Endothelial cell (in vitro differentiated cells): Measurements from ENCODE around the gene WASHC4. TPM values are rescaled to one million over a fixed set of nuclear protein-coding genes. Genes with fewer than 3 reads are reported as not detected.

Source experiments
- DNase-seq: peaks from one replicate; pipeline ENCODE4 v3.0.0; 2021; ENCODE audit warnings: low spot score
- H3K27ac Mint-ChIP-seq: one replicate; pipeline ENCODE4 v1.8.0; 2021; ENCODE audit warnings: mixed read lengths, inconsistent platforms; ENCODE audit not compliant: unreplicated experiment
- H3K27me3 Mint-ChIP-seq: one replicate; pipeline ENCODE4 v1.8.0; 2021; ENCODE audit warnings: mild to moderate bottlenecking, moderate library complexity, mixed read lengths, inconsistent platforms; ENCODE audit not compliant: unreplicated experiment
- H3K36me3 Mint-ChIP-seq: one replicate; pipeline ENCODE4 v1.8.0; 2021; ENCODE audit warnings: mild to moderate bottlenecking, low read depth, mixed read lengths, inconsistent platforms; ENCODE audit not compliant: unreplicated experiment
- H3K4me1 Mint-ChIP-seq: one replicate; pipeline ENCODE4 v1.8.0; 2021; ENCODE audit warnings: mild to moderate bottlenecking, mixed read lengths, inconsistent platforms; ENCODE audit not compliant: unreplicated experiment
- H3K4me3 Mint-ChIP-seq: one replicate; pipeline ENCODE4 v1.8.0; 2021; ENCODE audit warnings: mild to moderate bottlenecking, mixed read lengths, inconsistent platforms; ENCODE audit not compliant: unreplicated experiment
- H3K9me3 Mint-ChIP-seq: one replicate; pipeline ENCODE4 v1.8.0; 2021; ENCODE audit warnings: mixed read lengths, inconsistent platforms; ENCODE audit not compliant: unreplicated experiment
- total RNA-seq: library from RNA; stranded (reverse); fragmentation: NEBNext Ultra II Directional; extraction: Animal tissue kit (Norgen Biotek cat#: 25700); gene quantifications from one replicate; pipeline ENCODE4 v1.2.1, GENCODE V29; 2021; ENCODE audit not compliant: unreplicated experiment
- TF ChIP-seq, protein P1 (sequence below): fragments of 200-600 bp; sonication (generic); IDR thresholded peaks from one replicate; pipeline ENCODE4 v1.5.0; 2021; ENCODE audit warnings: antibody characterized with exemption; ENCODE audit not compliant: unreplicated experiment

Gene WASHC4
- total RNA-seq, 1 donor from 2014 or later: 90.8 TPM

DNA sequence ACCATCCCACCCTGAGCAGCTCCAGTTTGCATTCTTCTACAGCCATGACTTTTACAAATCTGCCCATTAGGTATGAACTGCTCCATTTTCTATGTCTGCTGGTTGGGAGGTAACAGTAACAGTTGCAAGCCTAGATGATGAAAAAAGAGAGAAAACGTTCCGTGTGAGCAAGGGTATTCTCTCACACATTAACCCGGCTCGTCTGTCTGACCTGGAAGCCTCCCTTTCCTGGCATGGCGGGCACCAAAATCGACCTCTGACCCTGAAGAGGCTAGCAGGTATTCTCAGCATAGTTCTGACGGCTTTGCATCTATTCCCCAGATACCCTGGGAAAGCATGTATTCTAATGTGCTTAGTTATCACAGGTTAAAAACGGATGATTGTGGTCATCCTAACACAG lies 96.6 kb downstream of the WASHC4 start:
- Mint-ChIP-seq H3K4me1 (peaks cover 25% of the 10 kb centered on the region), H3K36me3 (peaks cover 52% of the 10 kb centered on the region), H3K4me3 (no peak overlapping the region), H3K27me3 (peaks cover 7% of the 10 kb centered on the region), H3K27ac (no peak overlapping the region), H3K9me3 (no peaks in the 10 kb centered on the region)
- no peak for DNase-seq
- TF ChIP-seq, protein P1, sequence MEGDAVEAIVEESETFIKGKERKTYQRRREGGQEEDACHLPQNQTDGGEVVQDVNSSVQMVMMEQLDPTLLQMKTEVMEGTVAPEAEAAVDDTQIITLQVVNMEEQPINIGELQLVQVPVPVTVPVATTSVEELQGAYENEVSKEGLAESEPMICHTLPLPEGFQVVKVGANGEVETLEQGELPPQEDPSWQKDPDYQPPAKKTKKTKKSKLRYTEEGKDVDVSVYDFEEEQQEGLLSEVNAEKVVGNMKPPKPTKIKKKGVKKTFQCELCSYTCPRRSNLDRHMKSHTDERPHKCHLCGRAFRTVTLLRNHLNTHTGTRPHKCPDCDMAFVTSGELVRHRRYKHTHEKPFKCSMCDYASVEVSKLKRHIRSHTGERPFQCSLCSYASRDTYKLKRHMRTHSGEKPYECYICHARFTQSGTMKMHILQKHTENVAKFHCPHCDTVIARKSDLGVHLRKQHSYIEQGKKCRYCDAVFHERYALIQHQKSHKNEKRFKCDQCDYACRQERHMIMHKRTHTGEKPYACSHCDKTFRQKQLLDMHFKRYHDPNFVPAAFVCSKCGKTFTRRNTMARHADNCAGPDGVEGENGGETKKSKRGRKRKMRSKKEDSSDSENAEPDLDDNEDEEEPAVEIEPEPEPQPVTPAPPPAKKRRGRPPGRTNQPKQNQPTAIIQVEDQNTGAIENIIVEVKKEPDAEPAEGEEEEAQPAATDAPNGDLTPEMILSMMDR: no peak

DNA sequence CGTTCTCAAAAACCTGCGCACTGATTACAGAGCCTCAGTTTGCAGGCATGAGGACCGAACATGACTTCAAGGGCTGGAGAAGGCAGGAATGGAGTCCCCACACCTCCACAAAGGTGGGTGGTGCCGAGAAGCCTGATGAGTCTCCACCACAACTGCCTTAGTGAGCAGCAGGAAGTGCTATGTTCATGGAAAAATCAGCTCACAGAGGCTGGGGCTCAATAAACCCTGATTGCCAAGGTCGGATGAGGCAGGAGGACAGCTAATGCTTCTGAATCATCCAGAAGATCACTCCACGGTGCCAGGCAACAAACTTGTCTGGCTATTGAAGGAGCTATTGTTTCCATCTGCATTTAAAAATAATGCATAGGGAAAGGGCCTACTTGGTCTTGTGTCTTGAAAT lies 97.4 kb downstream of the WASHC4 start:
- peaks cover 54% of the 10 kb centered on the region for H3K36me3 Mint-ChIP-seq
- no peak overlapping the region for H3K4me3 Mint-ChIP-seq
- DNase-seq: no peak
- H3K9me3 Mint-ChIP-seq: no peaks in the 10 kb centered on the region
- H3K27ac Mint-ChIP-seq: no peak overlapping the region
- peaks cover 21% of the 10 kb centered on the region for H3K4me1 Mint-ChIP-seq
- TF ChIP-seq, protein P1: no peak
- H3K27me3 Mint-ChIP-seq: peaks cover 6% of the 10 kb centered on the region

DNA sequence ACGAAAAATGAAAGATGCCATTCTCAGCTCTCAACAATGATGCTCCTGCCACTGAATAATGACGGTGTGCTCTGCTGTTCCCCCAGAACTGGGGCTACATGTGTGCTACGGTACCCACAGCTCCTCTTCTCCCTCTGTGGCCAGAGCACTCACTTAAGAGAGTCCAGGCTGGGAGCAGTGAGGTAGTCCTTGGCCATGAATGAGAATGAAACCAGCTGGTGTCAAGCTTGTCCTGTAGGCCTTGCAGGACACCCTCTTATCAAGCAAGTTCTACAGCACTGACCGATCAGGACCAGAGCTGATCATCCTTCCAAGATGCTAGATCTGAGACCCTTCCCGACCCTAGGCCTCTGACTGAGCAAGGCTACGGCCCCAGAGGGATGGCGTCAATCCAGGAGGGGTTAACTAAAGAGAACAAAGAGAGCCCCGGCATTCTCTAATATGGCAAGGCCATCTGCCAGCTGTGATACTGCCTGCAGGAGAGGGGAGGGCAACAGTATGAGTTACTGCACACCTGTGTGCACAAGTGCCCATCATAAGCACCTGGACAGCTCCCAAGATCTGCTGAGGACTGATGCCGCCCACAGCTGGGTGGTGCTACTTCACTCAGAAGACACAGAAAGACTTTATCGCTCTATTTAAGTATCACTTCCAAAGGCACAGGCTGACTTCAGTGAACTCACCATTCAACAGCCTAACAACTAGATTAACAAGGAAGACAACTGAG lies 98.0 kb downstream of the WASHC4 start:
- DNase-seq: no peak
- Mint-ChIP-seq H3K27ac (no peak overlapping the region), H3K4me3 (peak overlapping the region; percentile 37)

DNA sequence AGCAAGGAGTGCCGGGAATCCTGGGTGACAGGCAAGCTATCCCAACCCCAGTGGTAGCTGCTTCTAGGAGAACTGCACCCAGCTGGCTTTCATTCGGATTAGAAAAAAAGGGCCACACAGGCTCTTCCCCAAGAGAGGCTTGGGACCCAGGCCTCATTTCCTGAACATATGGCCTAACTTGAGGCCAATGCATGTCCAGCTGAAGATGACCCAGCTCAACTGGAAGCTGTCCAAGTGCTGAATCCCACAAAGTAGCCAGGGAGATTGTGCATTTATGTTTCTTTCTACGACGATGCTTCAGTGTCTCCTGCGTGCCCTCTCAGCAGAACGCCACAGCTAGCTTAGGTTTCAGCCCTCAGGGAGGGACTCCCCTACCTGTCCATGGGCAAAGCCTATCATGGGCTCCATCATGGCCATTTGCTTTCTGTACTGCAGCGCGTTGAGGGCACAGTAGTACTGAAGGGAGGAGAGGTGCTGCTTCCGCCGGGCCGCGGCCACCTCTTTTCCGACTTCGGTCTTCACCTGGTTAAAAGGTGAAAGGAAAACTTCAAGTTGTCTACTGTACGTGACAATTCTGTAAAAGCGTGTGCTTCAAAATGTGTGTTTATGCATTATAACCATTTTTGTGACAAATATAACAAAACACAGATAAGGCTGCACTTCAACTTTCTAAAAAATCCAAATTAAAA lies 99.3 kb downstream of the WASHC4 start:
- Mint-ChIP-seq H3K9me3 (no peaks in the 10 kb centered on the region), H3K4me3 (peak overlapping the region; percentile 21), H3K36me3 (peaks cover 49% of the 10 kb centered on the region), H3K4me1 (peaks cover 2% of the 10 kb centered on the region), H3K27ac (no peak overlapping the region), H3K27me3 (peaks cover 5% of the 10 kb centered on the region)
- DNase-seq: no peak
- TF ChIP-seq, protein P1: no peak

More for the DNA sequence above, 98.0 kb downstream of the WASHC4 start:
- H3K9me3 Mint-ChIP-seq: no peaks in the 10 kb centered on the region
- peaks cover 15% of the 10 kb centered on the region for H3K4me1 Mint-ChIP-seq
- TF ChIP-seq, protein P1: no peak
- peaks cover 54% of the 10 kb centered on the region for H3K36me3 Mint-ChIP-seq
- peaks cover 6% of the 10 kb centered on the region for H3K27me3 Mint-ChIP-seq

DNA sequence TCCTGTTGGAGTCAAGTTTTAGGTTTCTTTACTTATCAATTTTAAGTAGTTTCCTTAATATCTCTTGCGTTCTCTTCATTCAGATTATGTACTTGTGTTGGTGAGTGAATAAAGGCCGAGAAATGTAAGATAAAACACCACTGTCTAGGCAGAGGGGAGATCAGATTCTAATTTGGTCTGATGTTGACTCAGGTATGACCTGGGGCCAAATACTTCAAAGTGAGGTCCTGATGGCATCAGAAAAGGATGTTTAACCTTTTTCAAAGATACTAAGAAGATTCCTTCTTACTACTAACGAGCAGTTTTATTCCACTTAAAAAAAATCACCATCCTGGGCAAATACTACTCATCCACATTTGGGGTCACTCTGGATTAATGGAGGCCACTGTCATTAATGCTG lies 101.6 kb downstream of the WASHC4 start:
- Mint-ChIP-seq H3K27ac (no peak overlapping the region), H3K27me3 (peaks cover 5% of the 10 kb centered on the region), H3K9me3 (no peaks in the 10 kb centered on the region), H3K4me3 (no peak overlapping the region), H3K36me3 (peaks cover 54% of the 10 kb centered on the region), H3K4me1 (no peaks in the 10 kb centered on the region)
- TF ChIP-seq, protein P1: no peak
- DNase-seq: no peak
